Measurements from ENCODE around the gene SRSF3.
"Not testable (repeated sequence)": the region's sequence is repeated elsewhere in the genome, so short reads cannot be mapped to it uniquely, and the experiment has no call there.

SRSF3 gene

GRCh38 chr6:36650848-36651478 is 56.8 kb downstream of the SRSF3 start:
- no peak for DNase-seq

- no peak for DNase-seq
Observed at GRCh38 chr6:36651659-36652379, 57.7 kb downstream of the SRSF3 start.

GRCh38 chr6:36654469-36654868 is 60.3 kb downstream of the SRSF3 start:
- DNase-seq: not testable (repeated sequence)

Data from NCI-H1436 treated with DMSO at 0.1 percent for 48 hours (cell line).